ENCODE measurements around the gene TMEM119.

The TMEM119 gene

DNA sequence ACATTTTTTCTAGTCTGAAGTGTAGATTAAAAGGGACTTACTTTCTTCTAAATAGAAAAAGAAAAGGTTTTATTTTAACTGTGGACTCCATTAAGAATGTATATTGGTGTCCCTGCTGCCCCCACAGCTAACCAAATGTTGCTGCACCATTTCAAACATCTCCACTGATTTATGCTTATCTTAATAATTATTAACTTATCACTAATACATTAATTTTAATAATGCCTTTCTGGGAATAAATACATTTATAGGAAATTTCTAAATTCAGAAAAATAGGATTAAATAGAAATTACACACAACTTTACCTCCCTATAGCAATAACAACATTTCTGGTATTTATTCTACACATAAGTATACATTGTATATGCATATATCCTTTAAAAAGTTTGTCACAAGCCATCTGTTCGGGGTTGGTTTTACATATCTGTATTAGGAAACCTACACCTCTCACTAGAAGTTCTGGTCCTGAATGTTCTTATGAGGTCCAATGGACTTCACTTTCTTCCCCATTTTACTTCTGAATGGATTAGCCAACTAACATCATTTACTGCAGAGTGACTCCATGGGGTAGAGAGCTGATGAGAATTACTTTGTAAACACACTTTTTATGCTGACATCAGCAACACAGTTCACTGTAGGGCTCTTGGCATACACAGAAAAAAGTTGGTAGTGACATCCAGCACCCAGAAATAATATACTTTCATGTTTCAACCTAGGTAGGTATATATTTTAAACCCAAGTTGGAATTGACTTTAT lies 45.2 kb upstream of the TMEM119 start:
- DNase-seq (ENCODE audit: extremely low spot score): no peak
- ChIA-PET POLR2A (no interaction called here), CTCF (no interaction called here)
- TF ChIP-seq, protein P1, sequence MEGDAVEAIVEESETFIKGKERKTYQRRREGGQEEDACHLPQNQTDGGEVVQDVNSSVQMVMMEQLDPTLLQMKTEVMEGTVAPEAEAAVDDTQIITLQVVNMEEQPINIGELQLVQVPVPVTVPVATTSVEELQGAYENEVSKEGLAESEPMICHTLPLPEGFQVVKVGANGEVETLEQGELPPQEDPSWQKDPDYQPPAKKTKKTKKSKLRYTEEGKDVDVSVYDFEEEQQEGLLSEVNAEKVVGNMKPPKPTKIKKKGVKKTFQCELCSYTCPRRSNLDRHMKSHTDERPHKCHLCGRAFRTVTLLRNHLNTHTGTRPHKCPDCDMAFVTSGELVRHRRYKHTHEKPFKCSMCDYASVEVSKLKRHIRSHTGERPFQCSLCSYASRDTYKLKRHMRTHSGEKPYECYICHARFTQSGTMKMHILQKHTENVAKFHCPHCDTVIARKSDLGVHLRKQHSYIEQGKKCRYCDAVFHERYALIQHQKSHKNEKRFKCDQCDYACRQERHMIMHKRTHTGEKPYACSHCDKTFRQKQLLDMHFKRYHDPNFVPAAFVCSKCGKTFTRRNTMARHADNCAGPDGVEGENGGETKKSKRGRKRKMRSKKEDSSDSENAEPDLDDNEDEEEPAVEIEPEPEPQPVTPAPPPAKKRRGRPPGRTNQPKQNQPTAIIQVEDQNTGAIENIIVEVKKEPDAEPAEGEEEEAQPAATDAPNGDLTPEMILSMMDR (IDR thresholded peaks at IDR 0.05; ENCODE audit: control extremely low read depth, extremely low read depth, low read depth, missing control alignments): no peak

DNA sequence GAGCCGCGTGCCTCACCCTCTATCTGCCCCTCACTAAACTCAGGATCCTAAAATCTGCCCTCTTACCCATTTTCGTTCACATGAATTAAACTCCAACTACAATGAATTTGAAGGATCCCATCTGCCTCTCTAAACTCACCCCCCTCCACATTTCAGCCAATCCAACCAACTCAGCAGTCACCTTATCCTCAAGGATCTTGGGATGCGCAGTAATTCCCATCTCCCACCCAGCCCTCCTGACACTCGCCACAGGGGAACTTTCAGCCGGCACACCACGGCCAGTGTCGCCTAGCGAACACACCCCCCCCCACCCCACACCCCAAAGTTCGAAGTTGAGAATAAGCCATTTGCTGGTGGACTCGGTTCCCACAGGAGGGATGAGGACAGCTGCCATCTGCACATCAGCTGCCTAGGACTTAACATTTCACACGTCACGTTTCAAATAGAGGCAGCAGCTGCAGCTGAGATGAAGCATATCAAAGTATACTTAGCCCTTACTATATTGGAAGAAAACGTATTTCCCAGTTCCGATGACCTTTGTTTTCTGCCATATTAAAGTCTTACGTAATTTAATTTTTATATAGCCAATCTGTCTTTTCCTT lies 44.5 kb upstream of the TMEM119 start:
- ChIA-PET POLR2A (interaction anchor here (0.8 kb wide), 1 partner anchor 11 kb away, joined by 3 read pairs; no protein-coding TSS in a partner anchor), CTCF (interaction anchor here (1.4 to 1.8 kb wide), 2 partner anchors 72 to 161 kb away, joined by 3 to 11 read pairs; no protein-coding TSS in a partner anchor)
- TF ChIP-seq, protein P1 (IDR thresholded peaks at IDR 0.05; ENCODE audit: control extremely low read depth, extremely low read depth, low read depth, missing control alignments): no peak
- DNase-seq (ENCODE audit: extremely low spot score): no peak

DNA sequence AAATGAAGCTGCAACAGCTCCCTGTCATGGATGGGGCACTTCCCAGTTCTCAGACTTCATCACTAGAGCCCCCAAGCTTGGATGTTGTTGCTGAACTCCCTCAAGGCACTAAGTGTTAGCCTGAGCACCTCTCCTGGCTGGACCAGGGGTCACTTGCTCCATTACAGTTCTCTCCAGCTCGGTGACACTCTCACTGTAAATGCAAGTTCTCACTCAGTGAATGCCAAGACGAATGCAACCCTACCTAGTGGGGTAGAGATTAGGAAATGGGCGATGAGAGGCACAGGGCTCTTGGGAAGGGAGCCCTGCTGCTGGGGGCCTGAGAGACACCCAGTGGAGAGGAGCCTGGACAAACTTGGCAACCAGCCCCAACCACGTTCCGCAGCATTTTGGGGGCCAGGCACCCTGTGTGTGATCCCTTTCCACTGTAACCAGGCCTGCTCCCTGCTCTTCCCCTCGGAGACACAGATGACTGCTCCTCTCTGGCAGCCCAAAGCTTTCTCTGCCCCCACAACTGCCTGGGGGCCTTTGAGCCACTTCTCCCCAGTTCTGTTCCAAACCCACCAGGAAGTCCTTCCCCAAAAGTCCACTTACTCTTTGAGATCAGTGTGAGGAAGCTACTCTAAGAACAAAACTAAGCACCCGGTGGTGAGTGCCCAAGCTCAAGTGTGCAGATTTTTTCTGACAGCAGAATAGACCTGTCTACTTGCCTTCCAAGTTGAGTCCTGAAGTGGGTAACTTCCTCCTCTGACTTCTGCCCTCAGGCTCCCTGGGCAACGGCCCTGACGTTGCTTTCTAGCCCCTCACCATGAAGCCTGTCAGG lies 43.8 kb upstream of the TMEM119 start:
- CTCF ChIA-PET: interaction anchor here (1.3 to 16.1 kb wide), 5 partner anchors 22 to 162 kb away, joined by 3 to 235 read pairs (median 11); partner anchors contain the start of gene ISCU
- POLR2A ChIA-PET: interaction anchor here (0.6 to 0.8 kb wide), 2 partner anchors 11 to 24 kb away, joined by 3 to 4 read pairs; no protein-coding TSS in a partner anchor
- no peak for DNase-seq (ENCODE audit: extremely low spot score)
- TF ChIP-seq, protein P1 (IDR thresholded peaks at IDR 0.05; ENCODE audit: control extremely low read depth, extremely low read depth, low read depth, missing control alignments): no peak

DNA sequence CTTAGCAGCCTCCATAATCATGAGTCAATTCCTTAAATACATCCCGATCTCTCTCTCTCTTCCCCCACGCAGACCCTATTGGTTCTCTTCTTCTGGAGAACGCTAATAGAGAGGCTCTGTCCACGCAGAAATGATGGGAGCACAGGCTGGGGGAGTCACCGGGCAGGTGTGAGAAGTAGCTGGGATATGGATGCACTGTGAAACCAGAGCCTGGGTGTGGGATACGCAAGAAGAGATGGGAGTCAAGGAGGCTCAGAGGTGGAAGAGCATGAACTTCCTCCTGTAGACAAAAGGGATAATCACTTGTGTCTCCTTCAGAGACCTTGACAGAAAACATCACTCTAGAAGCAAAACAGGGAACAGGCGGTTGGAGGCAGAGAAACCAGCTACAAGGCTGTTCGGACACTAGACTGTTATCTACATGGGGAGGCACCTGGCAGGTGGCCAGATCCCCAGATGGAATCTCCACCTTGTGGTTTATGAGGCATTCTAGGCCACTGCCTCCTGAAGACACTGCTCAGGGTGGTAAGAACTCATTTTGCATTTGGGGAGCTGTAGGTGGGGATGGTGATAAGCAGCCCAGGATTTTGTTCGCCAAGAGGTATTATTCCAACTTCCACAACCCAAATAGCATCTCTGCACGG lies 43.0 kb upstream of the TMEM119 start:
- POLR2A ChIA-PET: interaction anchor here (0.6 kb wide), 1 partner anchor 24 kb away, joined by 4 read pairs; no protein-coding TSS in a partner anchor
- DNase-seq (ENCODE audit: extremely low spot score): no peak
- CTCF ChIA-PET: interaction anchor here (1.3 to 16.1 kb wide), 5 partner anchors 23 to 162 kb away, joined by 3 to 235 read pairs (median 11); partner anchors contain the start of gene ISCU
- TF ChIP-seq, protein P1 (IDR thresholded peaks at IDR 0.05; ENCODE audit: control extremely low read depth, extremely low read depth, low read depth, missing control alignments): no peak

DNA sequence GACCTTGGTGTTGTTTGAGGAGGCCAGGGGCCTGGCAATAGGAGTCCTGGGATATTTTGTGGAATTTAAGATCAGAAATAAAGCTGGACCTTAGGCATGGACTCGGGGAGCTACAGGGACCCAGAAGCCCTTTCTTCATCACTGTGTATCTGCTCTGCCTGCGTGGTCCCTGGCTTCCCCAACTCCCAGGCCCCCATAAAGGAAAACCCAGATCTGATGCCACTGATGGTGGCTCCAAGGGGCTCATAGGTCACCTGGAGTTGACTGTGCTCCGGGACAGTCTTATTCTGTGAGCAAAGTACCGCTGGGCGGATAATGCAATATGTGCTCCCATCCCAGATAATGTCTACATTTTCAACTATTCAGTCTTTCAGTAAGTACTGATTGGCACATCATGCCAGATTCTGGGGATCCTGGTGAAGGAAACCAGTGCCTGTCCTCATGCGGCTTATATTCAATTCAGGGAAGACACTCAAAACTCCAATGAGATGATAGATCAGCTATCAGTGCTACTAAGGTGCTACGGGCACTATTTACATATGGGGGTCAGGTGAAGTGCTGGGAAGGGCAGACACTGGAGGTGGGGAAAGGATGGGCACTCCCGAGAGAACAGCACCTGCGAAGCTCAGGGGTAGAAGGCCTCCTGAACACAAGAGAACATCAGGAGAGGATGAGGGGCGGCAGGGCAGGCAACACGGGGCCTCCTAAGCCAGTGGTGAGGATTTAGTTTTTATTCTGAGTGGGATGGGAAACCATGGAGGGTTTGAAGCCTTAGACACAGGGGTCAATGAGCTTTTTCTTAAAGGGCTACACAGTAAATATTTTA lies 41.3 kb upstream of the TMEM119 start:
- POLR2A ChIA-PET: no interaction called here

More for the DNA sequence above, 41.3 kb upstream of the TMEM119 start:
- TF ChIP-seq, protein P1 (IDR thresholded peaks at IDR 0.05; ENCODE audit: control extremely low read depth, extremely low read depth, low read depth, missing control alignments): no peak
- no peak for DNase-seq (ENCODE audit: extremely low spot score)
- CTCF ChIA-PET: interaction anchor here (0.9 to 16.1 kb wide), 4 partner anchors 22 to 165 kb away, joined by 3 to 235 read pairs (median 52); no protein-coding TSS in a partner anchor
